ENCODE measurements around the gene PLAAT2. TPM values are rescaled to one million over a fixed set of nuclear protein-coding genes. Genes with fewer than 3 reads are reported as not detected.

PLAAT2 gene
- total and polyA plus RNA-seq, 2 of the 13 experiments (the other 11 are each of a cell fraction or from before 2014, with no cell fraction given): 0.22 TPM; not detected in 1

GRCh38 chr11:63603180-63603518 lies 40.0 kb upstream of the PLAAT2 start (continued):
- TF ChIP-seq MIER2 (CRISPR knock-in tag; IDR thresholded peaks at IDR 0.05) (peak; percentile 54; the same call in 1 of the 2 replicates), PRDM15 (CRISPR knock-in tag; IDR thresholded peaks at IDR 0.05) (no peak), GLMP (CRISPR knock-in tag; IDR thresholded peaks at IDR 0.05; ENCODE audit: borderline replicate concordance) (no peak), RARG (CRISPR knock-in tag; IDR thresholded peaks at IDR 0.05; ENCODE audit: low read depth) (no peak), ZNF496 (CRISPR knock-in tag; IDR thresholded peaks at IDR 0.05; ENCODE audit: insufficient replicate concordance) (no peak), HBP1 (CRISPR knock-in tag; IDR thresholded peaks at IDR 0.05; ENCODE audit: low read depth) (no peak), REXO4 (CRISPR knock-in tag; IDR thresholded peaks at IDR 0.05; ENCODE audit: borderline replicate concordance) (no peak), ARID2 (CRISPR knock-in tag; IDR thresholded peaks at IDR 0.05; ENCODE audit: borderline replicate concordance) (no peak), MLXIP (CRISPR knock-in tag; IDR thresholded peaks at IDR 0.05; ENCODE audit: borderline replicate concordance) (no peak), ZKSCAN5 (CRISPR knock-in tag; IDR thresholded peaks at IDR 0.05) (no peak), ZNF331 (CRISPR knock-in tag; IDR thresholded peaks at IDR 0.05) (no peak; the same call in 1 of the 2 replicates), ATF2 (CRISPR knock-in tag; IDR thresholded peaks at IDR 0.05) (peak; percentile 55; the same call in 1 of the 2 replicates), RFX3 (CRISPR knock-in tag; IDR thresholded peaks at IDR 0.05) (peak; percentile 56), ZNF816 (CRISPR knock-in tag; IDR thresholded peaks at IDR 0.05; ENCODE audit: borderline replicate concordance) (no peak), SNAPC5 (CRISPR knock-in tag; IDR thresholded peaks at IDR 0.05; ENCODE audit: borderline replicate concordance) (no peak), SIX4 (CRISPR knock-in tag; IDR thresholded peaks at IDR 0.05) (0 out of 2 replicates have a peak, but pooled peaks have one; percentile 33), ZNF44 (CRISPR knock-in tag; IDR thresholded peaks at IDR 0.05) (no peak)
